DMS 273 treated with DMSO at 0.1 percent for 48 hours (cell line): ENCODE measurements around the gene BRAT1.

Experiments used
- DNase-seq: peaks from one replicate; lab custom pipeline; 2025; lab: John Stamatoyannopoulos, UW

The BRAT1 gene

GRCh38 chr7:2559283-2559950, 4.1 kb upstream of the BRAT1 start:
- DNase-seq = no peak

- peak; percentile 62 for DNase-seq
Observed at GRCh38 chr7:2558629-2559282, 3.4 kb upstream of the BRAT1 start, which contains the start of gene IQCE. TSS of gene IQCE (plus strand) at chr7:2558979. CDS start at chr7:2559182, 203 bp downstream.

GRCh38 chr7:2554661-2555111, 638 bp downstream of the BRAT1 start:
- no peak for DNase-seq

- DNase-seq = no peak
Observed at GRCh38 chr7:2553831-2554581, 1.3 kb downstream of the BRAT1 start.

GRCh38 chr7:2553108-2553507, 2.2 kb downstream of the BRAT1 start:
- DNase-seq = no peak

GRCh38 chr7:2551418-2551817, 3.9 kb downstream of the BRAT1 start:
- DNase-seq = no peak

GRCh38 chr7:2546776-2547586, 8.3 kb downstream of the BRAT1 start:
- no peak for DNase-seq

GRCh38 chr7:2545746-2546425, 9.4 kb downstream of the BRAT1 start:
- no peak for DNase-seq

GRCh38 chr7:2544541-2545188, 10.7 kb downstream of the BRAT1 start:
- DNase-seq = no peak

GRCh38 chr7:2542916-2543871, 12.1 kb downstream of the BRAT1 start:
- DNase-seq = no peak

- DNase-seq = no peak
Observed at GRCh38 chr7:2542011-2542915, 13.1 kb downstream of the BRAT1 start.

- DNase-seq = no peak
Observed at GRCh38 chr7:2541291-2542010, 13.9 kb downstream of the BRAT1 start.

- no peak for DNase-seq
Observed at GRCh38 chr7:2540641-2541051, 14.7 kb downstream of the BRAT1 start.

GRCh38 chr7:2540133-2540532, 15.2 kb downstream of the BRAT1 start:
- DNase-seq = no peak

GRCh38 chr7:2539031-2539911, 16.1 kb downstream of the BRAT1 start:
- DNase-seq = no peak

GRCh38 chr7:2537981-2538851, 17.1 kb downstream of the BRAT1 start:
- no peak for DNase-seq
